ENCODE measurements around the gene KIAA0825. TPM values are rescaled to one million over a fixed set of nuclear protein-coding genes. Genes with fewer than 3 reads are reported as not detected.

Gene KIAA0825
- total RNA-seq, 6 experiments from 2014 or later = 1.3 to 2.8 (median 1.7) TPM

GRCh38 chr5:94391996-94392395 lies 226.4 kb downstream of the KIAA0825 start:
- H3K36me3 Mint-ChIP-seq (ENCODE audit: low read depth) = no peaks in the 10 kb centered on the region
- no peak overlapping the region for H3K4me3 Mint-ChIP-seq
- no peaks in the 10 kb centered on the region for H3K4me1 Mint-ChIP-seq (ENCODE audit: low read depth)
- DNase-seq = no peak
- no peak for TF ChIP-seq CTCF (IDR thresholded peaks at IDR 0.05)
- no peak overlapping the region for H3K27ac Mint-ChIP-seq
- H3K9me3 Mint-ChIP-seq = no peaks in the 10 kb centered on the region
- H3K27me3 Mint-ChIP-seq (ENCODE audit: insufficient read depth) = no peaks in the 10 kb centered on the region

GRCh38 chr5:94389515-94389899 lies 228.9 kb downstream of the KIAA0825 start:
- H3K27me3 Mint-ChIP-seq (ENCODE audit: insufficient read depth) = no peaks in the 10 kb centered on the region
- H3K36me3 Mint-ChIP-seq (ENCODE audit: low read depth) = no peaks in the 10 kb centered on the region
- TF ChIP-seq CTCF (IDR thresholded peaks at IDR 0.05) = no peak
- H3K4me1 Mint-ChIP-seq (ENCODE audit: low read depth) = no peaks in the 10 kb centered on the region
- H3K9me3 Mint-ChIP-seq = no peaks in the 10 kb centered on the region
- DNase-seq = no peak
- no peak overlapping the region for H3K27ac Mint-ChIP-seq
- H3K4me3 Mint-ChIP-seq = no peak overlapping the region

GRCh38 chr5:94388773-94389514 lies 229.5 kb downstream of the KIAA0825 start:
- Mint-ChIP-seq H3K4me1 (ENCODE audit: low read depth) (no peaks in the 10 kb centered on the region), H3K36me3 (ENCODE audit: low read depth) (no peaks in the 10 kb centered on the region), H3K4me3 (no peak overlapping the region), H3K27me3 (ENCODE audit: insufficient read depth) (no peaks in the 10 kb centered on the region), H3K9me3 (no peaks in the 10 kb centered on the region), H3K27ac (no peak overlapping the region)
- TF ChIP-seq CTCF (IDR thresholded peaks at IDR 0.05) = no peak
- DNase-seq = no peak

GRCh38 chr5:94385767-94386166 lies 232.6 kb downstream of the KIAA0825 start:
- Mint-ChIP-seq H3K36me3 (ENCODE audit: low read depth) (no peaks in the 10 kb centered on the region), H3K27me3 (ENCODE audit: insufficient read depth) (no peaks in the 10 kb centered on the region), H3K4me1 (ENCODE audit: low read depth) (no peaks in the 10 kb centered on the region), H3K9me3 (no peaks in the 10 kb centered on the region), H3K4me3 (no peak overlapping the region), H3K27ac (no peak overlapping the region)
- no peak for DNase-seq
- TF ChIP-seq CTCF (IDR thresholded peaks at IDR 0.05) = no peak

GRCh38 chr5:94378062-94378461 lies 240.3 kb downstream of the KIAA0825 start:
- Mint-ChIP-seq H3K27me3 (ENCODE audit: insufficient read depth) (peaks cover under 1% of the 10 kb centered on the region; the same call in 1 of the 2 replicates), H3K4me1 (ENCODE audit: low read depth) (no peaks in the 10 kb centered on the region), H3K36me3 (ENCODE audit: low read depth) (no peaks in the 10 kb centered on the region), H3K9me3 (no peaks in the 10 kb centered on the region; the same call in 1 of the 2 replicates), H3K27ac (no peak overlapping the region), H3K4me3 (no peak overlapping the region)
- TF ChIP-seq CTCF (IDR thresholded peaks at IDR 0.05) = no peak
- DNase-seq = no peak
